IMR-90 (cell line): ENCODE data around the gene ULK2. TPM values are rescaled to one million over a fixed set of nuclear protein-coding genes. Genes with fewer than 3 reads are reported as not detected.

Source experiments
- ATAC-seq: fragments of 200-7000 bp; cut with Tn5 transposase; 2 replicates; pipeline ENCODE4 v1.9.1; 2020; ENCODE audit warnings: low read depth, mild to moderate bottlenecking, moderate library complexity
- BruUV-seq: library from RNA; stranded (reverse); fragments of 400-500 nt; replicated peaks from 2 replicates; lab custom pipeline; 2021; lab: Mats Ljungman, UMichigan
- CTCF ChIA-PET: fragments of 300-600 bp; formaldehyde crosslinking; extraction: SDS; loops from one replicate; lab custom pipeline; 2021; ENCODE audit warnings: antibody characterized with exemption; lab: Yijun Ruan, JAX
- POLR2A ChIA-PET: fragments of 300-600 bp; sonication (Branson Sonifier 250); formaldehyde crosslinking; loops from one replicate; lab custom pipeline; 2022; ENCODE audit warnings: antibody characterized with exemption; ENCODE audit not compliant: unreplicated experiment; lab: Charles Lee
- DNase-seq: peaks from one replicate; pipeline ENCODE4 v3.0.0; 2013
- H2AFZ ChIP-seq: replicated peaks from 2 replicates; pipeline ENCODE3; 2013; ENCODE audit warnings: low read length, mild to moderate bottlenecking; ENCODE audit not compliant: poor library complexity
- H2AK5ac ChIP-seq: 2 replicates; pipeline ENCODE4 v1.6.1; 2013; ENCODE audit warnings: low read depth, low read length, inconsistent platforms
- H2AK9ac ChIP-seq: replicated peaks from 2 replicates; pipeline ENCODE3; 2013; ENCODE audit warnings: mild to moderate bottlenecking, low read depth, low read length, moderate library complexity; ENCODE audit not compliant: poor library complexity
- H2BK120ac ChIP-seq: 2 replicates; pipeline ENCODE4 v1.6.1; 2013; ENCODE audit warnings: low read depth, low read length, inconsistent platforms
- H2BK15ac ChIP-seq: 3 replicates; pipeline ENCODE4 v1.6.1; 2013; ENCODE audit warnings: low read depth, low read length, inconsistent platforms
- H2BK20ac ChIP-seq: 2 replicates; pipeline ENCODE4 v1.6.1; 2013; ENCODE audit warnings: low read depth, mild to moderate bottlenecking, inconsistent platforms, low read length, moderate library complexity
- H2BK5ac ChIP-seq: 2 replicates; pipeline ENCODE4 v1.6.1; 2013; ENCODE audit warnings: mild to moderate bottlenecking, low read depth, low read length, inconsistent platforms; ENCODE audit not compliant: poor library complexity, severe bottlenecking
- H3K14ac ChIP-seq: replicated peaks from 2 replicates; pipeline ENCODE4 v1.6.1; 2013; ENCODE audit warnings: low read depth, low read length, inconsistent platforms
- H3K18ac ChIP-seq: 2 replicates; pipeline ENCODE4 v1.6.1; 2013; ENCODE audit warnings: low read depth, low read length, control low read depth
- H3K23ac ChIP-seq: 2 replicates; pipeline ENCODE4 v1.6.1; 2013; ENCODE audit warnings: low read depth, low read length, inconsistent platforms
- H3K27ac ChIP-seq: 2 replicates; pipeline ENCODE4 v1.5.1; 2013; ENCODE audit warnings: mild to moderate bottlenecking, control low read depth, low read length; ENCODE audit not compliant: insufficient read depth
- H3K27me3 ChIP-seq: 2 replicates; pipeline ENCODE4 v1.6.1; 2013; ENCODE audit warnings: low read length; ENCODE audit not compliant: control insufficient read depth, insufficient read depth
- H3K36me3 ChIP-seq: 2 replicates; pipeline ENCODE4 v1.6.1; 2013; ENCODE audit warnings: low read length, mixed read lengths; ENCODE audit not compliant: control insufficient read depth, insufficient read depth
- H3K4ac ChIP-seq: 2 replicates; pipeline ENCODE4 v1.6.1; 2013; ENCODE audit warnings: low read depth, low read length, inconsistent platforms
- H3K4me1 ChIP-seq: 2 replicates; pipeline ENCODE4 v1.6.1; 2013; ENCODE audit warnings: low read length, mixed read lengths; ENCODE audit not compliant: control insufficient read depth, insufficient read depth
- H3K4me2 ChIP-seq: 2 replicates; pipeline ENCODE4 v1.6.1; 2013; ENCODE audit warnings: low read depth, mild to moderate bottlenecking, control low read depth, low read length, moderate library complexity
- H3K4me3 ChIP-seq: 2 replicates; pipeline ENCODE4 v1.5.1; 2013; ENCODE audit warnings: low read depth, mild to moderate bottlenecking, control low read depth, low read length, moderate library complexity; ENCODE audit not compliant: insufficient read depth
- H3K56ac ChIP-seq: 2 replicates; pipeline ENCODE4 v1.6.1; 2013; ENCODE audit warnings: low read length, inconsistent platforms; ENCODE audit not compliant: insufficient read depth; ENCODE audit errors: extremely low read depth
- H3K79me1 ChIP-seq, 2 experiments: 2 replicates each; pipeline ENCODE4 v1.6.1; 2013; ENCODE audit warnings: low read length in 2 of 2, inconsistent platforms in 1 of 2, low read depth in 1 of 2
- H3K9ac ChIP-seq: 2 replicates; pipeline ENCODE4 v1.6.1; 2013; ENCODE audit warnings: low read depth, low read length, control low read depth
- H3K9me1 ChIP-seq: 2 replicates; pipeline ENCODE4 v1.6.1; 2013; ENCODE audit warnings: low read length, inconsistent platforms; ENCODE audit not compliant: insufficient read depth
- H3K9me3 ChIP-seq: 2 replicates; pipeline ENCODE4 v1.6.1; 2013; ENCODE audit warnings: low read length; ENCODE audit not compliant: control insufficient read depth, insufficient read depth
- H4K20me1 ChIP-seq: 2 replicates; pipeline ENCODE4 v1.6.1; 2013; ENCODE audit warnings: low read length, inconsistent platforms; ENCODE audit not compliant: insufficient read depth
- H4K5ac ChIP-seq: 2 replicates; pipeline ENCODE4 v1.6.1; 2013; ENCODE audit warnings: mild to moderate bottlenecking, low read depth, low read length, control low read depth
- H4K8ac ChIP-seq, 2 experiments: 2 replicates each; pipeline ENCODE4 v1.6.1; 2013; ENCODE audit warnings: low read depth in 2 of 2, low read length in 2 of 2, control low read depth in 1 of 2, inconsistent platforms in 1 of 2
- H4K91ac ChIP-seq: 2 replicates; pipeline ENCODE4 v1.6.1; 2013; ENCODE audit warnings: low read depth, low read length, inconsistent platforms; ENCODE audit not compliant: insufficient read depth
- CTCF ChIP-seq: conservative IDR thresholded peaks from 2 replicates; pipeline ENCODE4 v1.5.1; 2012; ENCODE audit warnings: mild to moderate bottlenecking, low read depth, low read length, improper control_type of control experiment
- MAFK ChIP-seq: IDR thresholded peaks from 2 replicates; pipeline ENCODE4 v1.6.1; 2012; ENCODE audit warnings: low read depth, low read length, improper control_type of control experiment
- POLR2A ChIP-seq: IDR thresholded peaks from 2 replicates; pipeline ENCODE4 v1.6.1; 2012; ENCODE audit warnings: mild to moderate bottlenecking, low read depth, low read length
- RAD21 ChIP-seq: IDR thresholded peaks from 2 replicates; pipeline ENCODE4 v1.6.1; 2012; ENCODE audit warnings: low read length, improper control_type of control experiment
- RCOR1 ChIP-seq: IDR thresholded peaks from 2 replicates; pipeline ENCODE4 v1.6.1; 2012; ENCODE audit warnings: mild to moderate bottlenecking, low read length, improper control_type of control experiment; ENCODE audit not compliant: insufficient replicate concordance
- SMC3 ChIP-seq: fragments of 150-350 bp; IDR thresholded peaks from 2 replicates; pipeline ENCODE4 v1.6.1; 2016; ENCODE audit warnings: low read depth, mild to moderate bottlenecking, antibody characterized with exemption, low read length, moderate library complexity
- WGBS, 2 experiments: methylation state at CpG; one replicate each; pipeline versions ENCODE4 v1.1.5 to v1.1.7; 2013; ENCODE audit warnings: missing lambda C conversion rate in 2 of 2; ENCODE audit not compliant: insufficient read length in 1 of 2; ENCODE audit errors: extremely low coverage in 2 of 2; 5-methylcytosine and 5-hydroxymethylcytosine counted together
- dilution Hi-C: fragments of 300-500 bp; cut with HindIII; formaldehyde crosslinking; loops from one replicate; pipeline ENCODE4 v1.14.3; 2018; ENCODE audit warnings: low sequenced_read_pairs; ENCODE audit not compliant: unreplicated experiment
- in situ Hi-C: fragments of 300-500 bp; cut with MboI; formaldehyde crosslinking; loops from 3 replicates; pipeline ENCODE4 v1.14.3; 2019; ENCODE audit warnings: low sequenced_read_pairs, inconsistent platforms, mixed read lengths
- intact Hi-C: fragments of 100-400 bp; cut with micrococcal nuclease; formaldehyde crosslinking; loops from 2 replicates; pipeline ENCODE4 v1.10.0; 2022
- polyA plus RNA-seq, 3 experiments: library from polyadenylated mRNA; depleted of rRNA; stranded (reverse); fragments of >200 nt; gene quantifications; 2 replicates each; pipeline ENCODE4 v1.2.3, GENCODE V29; 2012; ENCODE audit warnings: low replicate concordance in 1 of 3
- total RNA-seq: library from RNA; depleted of rRNA; stranded (reverse); fragments of >200 nt; gene quantifications from 2 replicates; pipeline ENCODE4 v1.2.3, GENCODE V29; 2012
- TF ChIP-seq, protein P1 (sequence below): fragments of 150-350 bp; IDR thresholded peaks from 2 replicates; pipeline ENCODE4 v1.6.1; 2017; ENCODE audit warnings: mild to moderate bottlenecking, antibody characterized with exemption, low read length, low read depth

The ULK2 gene
- total and polyA plus RNA-seq, 2 of the 4 experiments (the other 2 are of a cell fraction), result 8.9 to 10.8 TPM

DNA sequence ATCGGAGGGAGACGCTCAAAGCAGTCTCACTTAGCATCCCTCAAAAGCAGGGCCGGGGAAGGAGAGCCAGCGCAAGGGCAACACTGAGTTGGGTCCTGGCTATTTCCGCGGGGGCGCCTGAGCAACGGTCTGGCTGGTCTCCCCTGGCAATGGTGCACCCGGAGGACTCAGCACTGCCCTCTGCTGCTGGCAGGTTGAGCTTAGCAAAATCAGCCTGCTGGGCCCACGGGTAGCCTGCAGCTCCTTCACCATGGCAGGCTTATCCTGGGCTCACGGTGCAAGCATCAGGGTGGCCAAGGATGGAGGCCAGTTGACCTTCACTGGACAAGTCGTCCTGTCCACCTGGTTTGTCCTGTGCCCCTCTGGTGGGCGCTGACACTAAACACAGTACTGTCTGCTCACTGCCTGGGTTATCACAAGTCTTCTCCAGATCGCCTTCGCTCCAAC, 105.2 kb downstream of the ULK2 start:
- intact Hi-C loops, result loop anchor here (1.0 to 5.0 kb wide), 4 partner anchors 114 to 400 kb away; partner anchors contain the start of genes ALDH3A2, B9D1 and MAPK7
- H2BK15ac ChIP-seq, result no peak overlapping the region
- H2BK120ac ChIP-seq, result no peak overlapping the region
- ATAC-seq, result peak; percentile 89
- POLR2A ChIA-PET, result no interaction called here
- CTCF ChIA-PET, result interaction anchor here (0.6 to 2.1 kb wide), 15 partner anchors 9 to 399 kb away, joined by 3 to 15 read pairs (median 4); partner anchors contain the start of gene ALDH3A2
- H3K9me3 ChIP-seq, result 0 out of 2 replicates have a peak, but pooled peaks cover 2% of the 10 kb centered on the region
- no peak overlapping the region for H2AK5ac ChIP-seq
- H3K4me3 ChIP-seq, result no peak overlapping the region
- no peak overlapping the region for H4K91ac ChIP-seq
- no peaks in the 10 kb centered on the region for H3K4me1 ChIP-seq
- no peak overlapping the region for H2BK20ac ChIP-seq
- no peaks in the 10 kb centered on the region for H4K20me1 ChIP-seq
- no peaks in the 10 kb centered on the region for H3K79me1 ChIP-seq
- H4K8ac ChIP-seq, result no peak overlapping the region
- H2AK9ac ChIP-seq, result peak overlapping the region; percentile 66
- H3K14ac ChIP-seq, result no peak overlapping the region
- no peak overlapping the region for H3K23ac ChIP-seq
- WGBS, 2 experiments, result 14% methylated on average over 10 of the region's 15 CpGs; no CpG with 5 or more reads in 1 of the 2 experiments
- H4K5ac ChIP-seq, result no peak overlapping the region
- no peak overlapping the region for H3K4ac ChIP-seq
- peak; percentile 59 for DNase-seq
- dilution Hi-C loops, result no loop called here
- no peaks in the 10 kb centered on the region for H3K36me3 ChIP-seq
- no peak overlapping the region for H3K4me2 ChIP-seq
- in situ Hi-C loops, result loop anchor here (5.0 kb wide), 2 partner anchors 240 to 400 kb away; partner anchors contain the start of gene B9D1
- H3K27ac ChIP-seq, result no peak overlapping the region
- no peak overlapping the region for H2AFZ ChIP-seq
- BruUV-seq, result no TSS peak
- no peak overlapping the region for H3K9ac ChIP-seq
- no peak overlapping the region for H3K56ac ChIP-seq
- TF ChIP-seq RCOR1 (no peak), RAD21 (peak; percentile 70), SMC3 (peak; percentile 83), MAFK (no peak), POLR2A (no peak), CTCF (peak; percentile 80)
- TF ChIP-seq, protein P1, sequence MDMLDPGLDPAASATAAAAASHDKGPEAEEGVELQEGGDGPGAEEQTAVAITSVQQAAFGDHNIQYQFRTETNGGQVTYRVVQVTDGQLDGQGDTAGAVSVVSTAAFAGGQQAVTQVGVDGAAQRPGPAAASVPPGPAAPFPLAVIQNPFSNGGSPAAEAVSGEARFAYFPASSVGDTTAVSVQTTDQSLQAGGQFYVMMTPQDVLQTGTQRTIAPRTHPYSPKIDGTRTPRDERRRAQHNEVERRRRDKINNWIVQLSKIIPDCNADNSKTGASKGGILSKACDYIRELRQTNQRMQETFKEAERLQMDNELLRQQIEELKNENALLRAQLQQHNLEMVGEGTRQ, result no peak
- no peak overlapping the region for H3K18ac ChIP-seq
- H2BK5ac ChIP-seq, result no peak overlapping the region
- H3K27me3 ChIP-seq, result peaks cover 40% of the 10 kb centered on the region
- no peaks in the 10 kb centered on the region for H3K9me1 ChIP-seq
